Dermis blood vessel endothelial cell (primary cell): ENCODE data around the gene POMT1. TPM values are rescaled to one million over a fixed set of nuclear protein-coding genes. Genes with fewer than 3 reads are reported as not detected.
"Not testable (repeated sequence)": the region's sequence is repeated elsewhere in the genome, so short reads cannot be mapped to it uniquely, and the experiment has no call there.

Experiments used
- DNase-seq: peaks from one replicate; pipeline ENCODE4 v3.0.0; 2010
- total RNA-seq: library from RNA; depleted of rRNA; stranded (reverse); fragments of >200 nt; gene quantifications from 2 replicates; pipeline ENCODE4 v1.2.3, GENCODE V29; 2014

Gene POMT1
- total RNA-seq, 1 donor from 2014 or later: 26.2 TPM

DNA sequence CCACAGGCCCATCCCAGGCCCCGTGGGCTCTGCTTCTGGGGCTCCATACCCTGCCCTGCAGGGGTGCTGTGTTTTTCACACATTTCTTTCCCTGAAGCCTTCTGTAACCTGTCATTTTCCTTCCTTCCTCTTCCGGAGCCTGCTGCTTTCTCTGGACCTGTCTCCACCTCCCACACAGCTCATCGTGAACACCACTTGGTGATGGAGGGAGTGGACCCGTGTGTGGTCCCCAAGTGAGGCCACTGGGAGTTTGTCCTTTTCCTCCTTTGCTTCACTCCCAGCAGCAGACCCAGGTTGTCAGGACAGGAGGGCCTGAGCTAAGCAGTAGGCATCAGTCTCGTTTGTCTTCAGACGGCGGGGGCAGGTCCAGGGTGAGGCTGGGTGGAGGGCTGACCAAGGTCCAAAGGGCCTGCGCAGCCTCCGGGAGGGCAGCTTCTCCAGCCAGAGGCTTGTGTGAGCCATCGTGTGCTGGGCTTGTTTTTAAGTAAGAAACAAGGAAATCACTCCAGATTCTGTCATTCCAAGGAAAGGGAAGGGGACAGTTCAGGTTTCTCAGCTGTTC is 5.8 kb upstream of the POMT1 start:
- no peak for DNase-seq

DNA sequence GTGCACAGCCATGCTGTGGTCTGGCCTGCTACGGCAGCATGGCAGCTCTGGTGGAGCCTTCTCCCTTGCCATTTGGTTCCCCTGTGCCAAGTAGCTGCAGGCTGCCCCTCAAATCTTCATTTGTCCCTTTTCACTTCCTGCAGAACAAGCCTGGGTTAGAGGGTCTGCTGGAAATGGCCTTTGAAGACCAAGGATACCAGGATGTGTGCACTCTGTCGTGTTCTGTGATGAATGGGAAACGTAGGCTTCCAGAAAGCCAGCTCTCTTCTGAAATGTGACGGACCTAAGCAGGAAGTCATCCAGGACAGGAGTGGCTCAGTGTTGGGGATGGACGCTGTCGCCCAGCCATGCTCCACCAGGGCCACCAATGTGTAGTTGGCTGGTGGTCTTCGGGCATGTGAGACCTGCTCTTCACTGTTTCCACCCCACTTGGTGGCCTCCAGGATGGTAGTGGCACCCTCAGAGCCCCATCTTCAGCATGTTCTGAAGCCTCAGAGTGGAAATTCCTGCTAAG is 3.4 kb upstream of the POMT1 start:
- DNase-seq: no peak

DNA sequence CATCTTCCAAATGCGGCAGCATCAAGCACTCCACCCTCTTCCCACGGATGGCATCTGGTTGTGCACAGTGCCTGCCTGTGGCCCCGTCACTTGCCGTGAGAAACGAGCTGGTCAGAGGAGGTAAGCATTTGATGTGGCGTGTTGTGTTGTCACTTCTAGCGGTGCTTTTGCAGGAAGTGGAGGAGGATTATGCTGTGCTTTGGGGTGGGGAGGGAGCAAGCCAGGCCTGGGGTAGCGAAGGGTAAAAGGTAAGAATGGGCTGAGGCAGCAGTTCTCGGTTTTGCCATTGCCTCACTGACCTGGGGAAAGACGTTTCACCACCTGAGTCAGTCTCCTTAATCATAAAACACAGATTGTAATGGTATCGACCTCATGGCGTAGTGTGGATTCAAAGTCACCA is 2.3 kb upstream of the POMT1 start:
- no peak for DNase-seq

DNA sequence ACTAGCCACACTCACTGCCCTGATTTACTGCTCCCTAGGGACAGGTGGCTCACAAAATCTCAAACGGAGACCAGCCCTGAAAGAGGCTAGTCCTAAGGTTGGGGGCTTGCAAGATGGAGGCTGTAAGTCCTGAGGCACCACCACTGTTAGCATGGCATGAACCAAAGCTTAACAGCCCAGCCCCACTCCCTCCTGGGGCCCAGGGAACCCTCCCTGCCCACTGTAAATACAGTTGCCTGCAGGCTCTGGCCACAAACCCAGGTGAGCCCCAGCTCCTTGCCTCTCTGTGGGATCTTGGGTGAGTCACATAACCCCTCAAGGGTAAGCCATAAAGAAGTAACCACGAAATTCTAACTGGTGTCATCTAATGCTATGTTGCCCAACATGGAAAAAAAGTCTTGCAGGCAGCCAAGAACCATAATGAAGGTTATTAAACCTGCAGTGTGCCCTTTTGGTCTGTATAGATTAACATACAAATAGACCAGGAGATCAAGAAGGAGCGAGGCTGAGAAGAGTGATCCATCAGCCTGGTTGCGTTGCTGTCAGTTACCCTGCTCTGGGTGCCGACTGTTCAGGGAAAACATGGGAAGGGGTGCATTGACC is 1.7 kb upstream of the POMT1 start:
- no peak for DNase-seq

DNA sequence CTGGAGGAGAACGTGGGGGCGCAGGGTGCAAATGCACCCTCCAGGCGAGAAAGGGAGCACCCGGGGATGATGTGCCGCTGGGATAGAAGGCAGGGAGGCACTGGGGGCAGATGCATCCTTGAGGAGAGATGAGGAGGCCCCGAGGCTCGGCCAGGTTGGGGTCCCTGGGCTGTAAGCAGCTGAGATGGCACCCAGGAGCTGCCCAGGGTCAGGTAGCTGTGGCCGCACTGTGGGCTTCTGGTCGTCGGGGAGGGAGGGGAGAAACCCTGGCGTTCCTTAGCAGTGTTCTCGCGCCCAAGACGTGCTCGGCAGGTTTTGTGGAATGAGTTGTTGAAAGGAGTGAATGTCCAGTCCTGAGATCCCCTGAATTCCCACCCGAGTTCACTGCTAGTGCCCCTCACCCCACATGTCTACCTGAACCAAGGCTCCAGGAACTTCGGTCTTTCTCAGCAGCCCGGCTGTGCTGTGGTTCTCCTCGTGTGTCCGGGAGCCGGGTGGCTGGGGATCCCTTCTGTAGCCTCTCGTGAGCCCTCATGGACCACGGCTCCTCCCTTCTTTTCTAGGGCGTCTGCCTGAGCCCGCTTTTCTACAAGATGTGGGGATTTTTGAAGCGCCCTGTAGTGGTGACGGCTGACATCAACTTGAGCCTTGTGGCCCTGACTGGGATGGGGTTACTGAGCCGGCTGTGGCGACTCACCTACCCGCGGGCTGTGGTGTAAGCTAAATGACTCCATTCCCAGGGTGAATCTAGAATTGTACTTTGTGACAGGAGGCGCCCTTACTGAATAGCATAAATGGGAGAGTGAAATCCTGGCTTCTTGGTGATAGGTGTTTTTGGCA is 1.1 kb downstream of the POMT1 start:
- peak; percentile 31 for DNase-seq

DNA sequence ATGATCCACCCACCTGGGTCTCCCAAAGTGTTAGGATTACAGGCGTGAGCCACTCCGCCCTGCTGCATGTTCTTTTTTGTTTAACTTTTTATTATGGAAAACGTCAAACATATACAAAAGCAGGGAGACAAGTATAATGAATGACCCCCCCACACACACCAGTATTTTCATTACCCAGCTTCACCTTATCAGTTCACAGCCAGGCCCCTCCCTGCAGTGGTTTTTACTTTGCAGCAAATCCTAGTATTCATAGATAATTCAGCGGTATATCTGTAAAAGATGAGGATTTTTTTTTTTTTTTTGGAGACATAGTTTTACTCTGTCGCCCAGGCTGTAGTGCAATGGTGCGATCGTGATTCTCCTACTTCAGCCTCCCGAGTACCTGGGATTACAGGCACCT is 2.3 kb downstream of the POMT1 start:
- DNase-seq: no peak

DNA sequence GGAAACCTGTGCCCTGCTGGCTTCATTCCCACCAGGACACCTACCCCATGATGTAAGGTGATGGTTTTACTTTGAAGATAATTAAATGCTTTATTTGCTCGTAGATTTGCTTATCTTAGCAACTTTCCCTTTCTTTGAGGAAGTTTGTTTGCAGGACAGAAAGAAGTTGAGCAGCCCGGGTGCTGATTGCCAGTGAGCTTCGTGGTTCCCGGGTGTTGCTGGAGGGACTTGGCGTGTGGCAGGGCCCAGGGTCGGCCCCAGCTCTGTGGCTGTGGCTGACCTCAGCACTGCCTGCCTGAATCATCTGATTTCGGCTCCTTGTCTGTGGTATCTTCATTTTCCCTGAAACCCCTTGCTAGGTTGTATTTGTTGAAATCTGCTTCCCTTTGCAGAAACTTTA is 8.7 kb downstream of the POMT1 start:
- DNase-seq: no peak

DNA sequence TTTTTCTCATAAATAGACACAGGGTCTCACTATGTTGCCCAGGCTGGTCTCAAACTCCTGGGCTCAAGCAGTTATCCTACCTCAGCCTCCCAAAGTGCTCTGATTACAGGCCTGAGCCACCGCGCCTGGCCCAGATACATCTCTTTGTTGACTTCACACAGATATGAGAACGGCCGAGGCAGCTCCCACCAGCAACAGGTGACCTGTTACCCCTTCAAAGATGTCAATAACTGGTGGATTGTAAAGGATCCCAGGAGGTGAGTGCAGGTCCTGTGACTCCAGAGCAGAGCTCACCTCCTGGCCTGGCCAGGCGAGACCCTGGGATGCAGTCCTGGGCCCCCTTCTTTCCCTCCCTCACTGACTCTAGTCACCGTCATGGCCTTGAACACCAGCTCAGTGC is 9.2 kb downstream of the POMT1 start:
- no peak for DNase-seq

DNA sequence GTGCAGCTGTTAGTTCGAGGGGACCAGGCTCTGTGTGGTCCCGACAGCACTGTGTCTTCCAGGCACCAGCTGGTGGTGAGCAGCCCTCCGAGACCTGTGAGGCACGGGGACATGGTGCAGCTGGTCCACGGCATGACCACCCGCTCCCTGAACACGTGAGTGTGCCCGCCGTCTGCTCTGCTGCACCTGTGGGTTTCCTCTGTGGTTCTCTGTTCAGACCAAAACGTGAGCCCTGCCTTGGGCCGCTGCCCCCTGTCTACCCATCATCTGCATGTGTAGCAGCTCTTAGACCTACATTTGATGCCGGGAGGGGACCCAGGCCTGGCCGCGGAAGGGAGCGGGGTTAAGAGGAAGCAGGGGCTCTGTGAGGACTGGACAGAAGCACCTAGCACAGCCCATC is 10.5 kb downstream of the POMT1 start:
- DNase-seq: no peak

DNA sequence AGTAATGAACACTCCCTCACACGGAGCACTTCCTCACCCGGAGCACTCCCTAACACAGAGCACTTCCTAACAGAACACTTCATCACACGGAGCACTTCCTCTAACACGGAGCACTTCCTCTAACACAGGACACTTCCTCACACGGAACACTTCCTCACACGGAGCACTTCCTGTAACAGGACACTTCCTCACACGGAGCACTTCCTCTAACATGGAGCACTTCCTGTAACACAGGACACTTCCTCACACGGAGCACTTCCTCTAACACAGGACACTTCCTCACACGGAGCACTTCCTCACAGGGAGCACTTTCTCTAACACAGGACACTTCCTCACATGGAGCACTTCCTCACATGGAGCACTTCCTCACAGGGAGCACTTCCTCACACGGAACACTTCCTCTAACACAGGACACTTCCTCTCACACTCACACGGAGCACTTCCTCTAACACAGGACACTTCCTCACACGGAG is 12.9 kb downstream of the POMT1 start:
- not testable (repeated sequence) for DNase-seq

DNA sequence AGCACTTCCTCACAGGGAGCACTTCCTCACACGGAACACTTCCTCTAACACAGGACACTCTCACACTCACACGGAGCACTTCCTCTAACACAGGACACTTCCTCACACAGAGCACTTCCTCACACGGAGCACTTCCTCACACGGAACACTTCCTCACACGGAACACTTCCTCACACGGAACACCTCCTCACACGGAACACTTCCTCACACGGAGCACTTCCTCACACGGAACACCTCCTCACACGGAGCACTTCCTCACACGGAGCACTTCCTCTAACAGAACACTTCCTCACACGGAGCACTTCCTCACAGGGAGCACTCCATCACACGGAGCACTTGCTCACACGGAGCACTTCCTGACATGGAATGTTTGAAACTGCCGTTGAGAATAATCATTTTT is 13.4 kb downstream of the POMT1 start:
- no peak for DNase-seq

DNA sequence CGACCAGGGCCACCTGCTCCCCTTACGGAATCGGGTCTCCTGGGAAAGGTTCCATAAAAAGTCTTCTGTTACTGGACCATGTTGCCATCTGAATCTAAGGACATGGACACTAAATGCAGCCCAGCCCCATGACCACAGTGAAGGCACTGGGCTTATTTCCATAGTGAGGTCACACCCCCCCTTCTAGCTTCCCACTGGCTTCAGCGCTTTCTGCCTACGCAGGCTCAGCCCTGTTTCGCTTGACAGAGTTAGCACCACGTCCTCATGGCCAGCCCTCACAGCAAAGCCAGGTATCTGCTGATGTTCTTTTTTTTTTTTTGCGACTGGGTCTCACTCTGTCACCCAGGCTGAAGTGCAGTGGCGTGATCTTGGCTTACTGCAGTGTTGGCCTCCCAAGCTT is 14.2 kb downstream of the POMT1 start:
- DNase-seq: no peak

DNA sequence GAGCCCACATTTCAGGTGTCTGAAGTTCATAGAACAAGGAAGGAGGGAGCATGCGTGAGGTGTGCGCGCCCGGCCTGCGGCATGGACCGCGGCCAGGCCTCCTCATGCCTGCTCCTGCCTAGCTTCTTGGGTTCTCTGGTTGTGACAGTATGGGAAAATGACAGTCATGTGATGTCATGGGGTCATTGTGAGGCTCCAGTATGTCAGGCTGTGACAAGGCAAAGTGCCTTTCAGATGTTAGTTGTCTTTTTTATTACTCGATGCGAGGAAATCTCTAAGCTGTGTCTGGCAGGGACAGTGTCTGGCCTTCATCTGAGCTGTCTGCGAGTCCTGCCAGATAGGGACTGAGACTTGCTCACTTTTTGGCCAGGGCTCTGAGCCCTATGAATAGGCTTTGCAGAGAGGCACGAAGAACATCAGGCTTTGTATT is 15.1 kb downstream of the POMT1 start:
- DNase-seq: no peak

DNA sequence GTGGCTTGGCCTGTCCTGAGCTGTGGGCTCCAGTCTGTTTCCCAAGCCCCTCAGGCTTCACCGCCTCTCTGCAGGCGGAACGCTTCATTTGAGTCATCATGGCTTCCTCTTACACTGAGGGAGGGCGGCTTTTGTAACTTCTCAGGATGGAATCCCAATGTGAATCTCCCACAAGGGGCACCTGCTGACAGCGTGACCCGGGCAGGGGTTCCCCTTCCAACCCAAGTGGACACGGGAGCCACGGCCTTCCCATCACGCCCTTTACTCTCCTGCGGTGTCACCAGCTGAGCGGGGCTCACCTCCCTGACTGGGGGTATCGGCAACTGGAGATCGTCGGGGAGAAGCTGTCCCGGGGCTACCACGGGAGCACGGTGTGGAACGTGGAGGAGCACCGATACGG is 15.8 kb downstream of the POMT1 start:
- no peak for DNase-seq

DNA sequence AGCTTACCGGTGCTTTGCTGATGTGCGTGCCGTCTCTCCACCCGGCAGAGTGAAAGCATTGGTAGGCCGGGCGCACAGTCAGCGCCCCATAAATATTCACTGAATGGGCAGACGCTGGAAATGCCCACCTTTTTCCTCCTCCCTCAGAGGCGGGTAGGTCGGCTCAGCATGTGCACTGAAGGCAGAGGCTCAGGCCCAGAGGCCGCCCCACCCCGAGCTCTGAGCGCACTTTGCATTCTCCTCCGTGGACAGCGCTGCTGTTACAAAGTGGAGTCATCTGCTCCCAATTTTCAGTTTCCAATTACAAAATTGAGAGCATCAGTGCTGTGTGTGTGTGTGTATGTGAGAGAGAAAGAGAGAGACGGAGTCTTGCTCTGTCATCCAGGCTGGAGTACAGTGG is 17.8 kb downstream of the POMT1 start:
- DNase-seq: no peak

DNA sequence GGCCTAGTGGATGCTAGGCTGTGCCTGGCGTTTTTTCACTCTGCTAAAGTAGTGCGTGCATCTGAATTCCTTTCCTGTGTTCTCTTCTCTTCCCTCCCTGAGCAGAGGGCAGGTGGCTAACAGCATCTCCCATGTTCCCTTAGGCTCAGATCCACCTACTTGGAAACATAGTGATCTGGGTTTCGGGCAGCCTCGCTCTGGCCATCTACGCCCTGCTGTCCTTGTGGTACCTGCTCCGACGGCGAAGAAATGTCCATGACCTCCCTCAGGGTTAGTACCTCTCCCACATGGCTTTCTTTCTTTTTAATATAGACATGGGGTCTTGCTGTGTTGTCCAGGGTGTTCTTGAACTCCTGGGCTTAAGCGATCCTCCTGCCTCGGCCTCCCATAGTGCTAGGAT is 18.5 kb downstream of the POMT1 start:
- DNase-seq: no peak

DNA sequence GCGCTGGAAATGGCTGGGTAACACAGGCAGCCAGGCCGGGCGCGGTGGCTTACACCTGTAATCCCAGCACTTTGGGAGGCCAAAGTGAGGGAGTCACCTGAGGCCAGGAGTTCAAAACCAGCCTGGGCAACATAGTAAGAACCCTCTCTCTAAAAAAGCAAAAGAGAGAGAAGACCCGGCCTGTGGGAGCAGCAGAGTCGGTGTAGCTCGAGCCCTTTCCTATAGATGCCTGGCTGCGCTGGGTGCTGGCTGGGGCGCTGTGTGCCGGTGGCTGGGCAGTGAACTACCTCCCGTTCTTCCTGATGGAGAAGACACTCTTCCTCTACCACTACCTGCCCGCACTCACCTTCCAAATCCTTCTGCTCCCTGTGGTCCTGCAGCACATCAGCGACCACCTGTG is 19.1 kb downstream of the POMT1 start:
- no peak for DNase-seq

DNA sequence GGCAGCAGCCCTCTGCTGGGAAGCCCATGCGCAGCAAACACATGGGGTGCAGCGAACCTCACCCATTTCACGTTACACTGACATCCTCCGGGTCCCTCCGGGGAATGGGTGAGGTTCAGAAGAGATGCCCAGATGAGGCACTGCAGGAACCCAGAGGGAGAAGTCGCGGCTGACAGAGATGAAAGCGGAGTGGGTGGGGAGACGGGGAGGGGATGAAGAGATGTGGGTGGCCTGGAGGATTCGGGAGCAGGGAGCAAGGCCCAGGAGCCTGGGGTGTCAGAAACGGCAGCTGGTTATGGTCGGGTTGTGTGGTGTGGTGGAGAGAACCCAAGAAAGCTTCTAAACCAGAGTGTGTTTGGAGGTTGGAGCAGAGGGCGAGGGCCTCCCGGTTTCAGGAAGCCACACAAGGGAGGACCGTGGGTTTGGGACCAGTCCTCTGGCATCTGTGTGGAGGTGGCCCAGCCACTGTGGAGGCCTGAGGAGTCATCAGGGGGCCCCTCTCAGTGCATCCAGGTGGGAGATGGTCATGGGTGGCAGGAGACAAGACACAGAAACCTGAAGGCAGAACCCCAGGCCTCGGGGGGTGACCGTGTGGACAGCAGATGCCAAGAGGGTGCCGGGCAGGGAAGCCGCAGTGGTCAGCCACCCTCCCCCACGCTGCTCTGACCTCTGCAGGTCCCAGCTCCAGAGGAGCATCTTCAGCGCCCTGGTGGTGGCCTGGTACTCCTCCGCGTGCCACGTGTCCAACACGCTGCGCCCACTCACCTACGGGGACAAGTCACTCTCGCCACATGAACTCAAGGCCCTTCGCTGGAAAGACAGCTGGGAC is 19.8 kb downstream of the POMT1 start:
- no peak for DNase-seq

DNA sequence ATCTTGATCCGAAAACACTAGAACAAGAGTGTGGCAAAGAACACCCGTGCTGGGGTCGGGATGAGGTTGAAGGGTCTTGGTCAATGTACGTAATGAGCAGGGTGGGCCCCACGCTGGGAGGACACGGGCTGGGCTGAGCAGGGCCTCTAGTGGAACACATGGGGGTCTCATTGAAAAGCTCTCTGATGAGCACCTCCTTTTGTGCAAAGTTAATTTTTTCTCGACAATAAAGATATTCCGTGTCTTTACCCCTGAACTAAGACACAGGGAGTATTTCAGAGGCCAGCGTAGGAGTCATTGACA is 20.3 kb downstream of the POMT1 start:
- no peak for DNase-seq

DNA sequence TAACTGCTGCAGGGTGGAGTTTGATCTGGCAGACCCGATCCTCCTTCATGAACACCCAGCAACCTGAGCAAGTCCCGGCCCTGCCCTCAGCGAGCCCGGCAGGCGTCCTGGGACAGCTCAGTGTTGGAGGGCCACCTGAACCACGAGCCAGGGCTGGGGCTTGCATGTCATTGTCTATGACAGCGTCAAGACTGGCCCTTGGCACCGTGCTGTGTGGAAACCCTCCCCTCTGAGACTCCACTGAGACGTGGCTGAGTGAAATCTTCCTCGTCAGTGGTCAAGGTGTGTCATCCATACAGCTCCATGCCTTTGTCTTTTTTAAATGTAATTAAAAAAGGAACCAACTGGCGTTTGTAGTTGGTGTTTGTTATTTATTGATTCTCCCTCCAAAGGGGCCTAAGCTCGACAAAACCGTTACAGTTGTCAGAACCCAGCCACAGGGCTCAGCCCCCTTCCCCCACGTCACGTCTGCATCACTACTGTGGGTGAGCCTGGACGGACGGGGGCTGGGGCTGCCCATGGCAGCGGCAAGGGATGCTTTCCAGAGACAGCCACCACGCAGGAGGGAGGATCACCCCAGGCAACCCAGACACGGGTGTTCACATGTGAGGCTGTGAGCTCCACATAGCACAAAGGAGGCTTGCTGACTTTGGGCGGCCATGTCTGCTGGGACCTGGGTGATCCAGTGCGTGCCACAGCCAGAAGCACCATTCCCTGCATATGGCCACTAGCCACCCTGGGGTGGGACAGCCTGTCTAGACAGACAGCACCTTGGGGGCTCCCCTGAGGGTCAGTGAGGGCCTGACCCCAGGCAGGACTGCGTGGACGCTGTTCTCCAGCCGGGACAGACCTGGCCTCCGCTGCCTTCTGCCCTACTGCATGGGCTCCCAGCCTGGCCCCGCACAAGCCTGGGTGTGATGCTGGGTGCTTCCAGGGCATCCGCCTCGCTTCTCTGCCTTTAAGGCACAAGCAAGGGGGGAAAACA is 21.0 kb downstream of the POMT1 start:
- DNase-seq: no peak

DNA sequence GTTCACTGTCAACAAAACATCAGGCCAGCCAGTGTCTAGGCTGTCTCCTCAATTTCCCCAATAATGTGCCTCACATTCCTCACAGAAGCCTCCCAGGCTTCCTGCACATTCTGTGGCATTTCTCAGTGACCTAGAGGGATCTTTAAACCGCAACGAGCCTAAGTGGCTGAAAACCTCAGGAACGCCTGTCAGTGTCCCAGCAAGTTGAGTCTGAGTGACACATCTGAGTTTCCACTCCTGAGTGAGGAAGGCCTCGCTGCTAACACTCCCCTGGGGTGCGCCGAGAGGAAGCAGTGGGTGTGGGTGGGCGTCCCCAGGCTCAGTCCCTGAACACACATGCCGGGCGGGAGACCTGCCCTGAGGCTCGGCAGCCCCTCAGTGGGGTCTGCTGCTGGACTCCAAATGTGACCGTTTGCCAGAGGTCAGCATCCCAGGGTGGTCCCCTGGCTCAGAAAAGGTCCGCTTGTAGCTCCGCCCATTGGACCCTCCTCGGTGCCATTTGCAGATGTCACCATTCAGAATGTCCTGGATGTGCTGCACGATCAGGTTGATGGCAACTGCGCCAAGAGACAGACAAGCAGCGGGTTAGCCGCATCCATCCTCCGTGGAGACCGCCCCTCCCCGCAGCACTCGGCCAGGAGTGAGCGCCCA is 22.1 kb downstream of the POMT1 start:
- DNase-seq: no peak
